ENCODE measurements around the gene ZBTB20.

Gene ZBTB20

DNA sequence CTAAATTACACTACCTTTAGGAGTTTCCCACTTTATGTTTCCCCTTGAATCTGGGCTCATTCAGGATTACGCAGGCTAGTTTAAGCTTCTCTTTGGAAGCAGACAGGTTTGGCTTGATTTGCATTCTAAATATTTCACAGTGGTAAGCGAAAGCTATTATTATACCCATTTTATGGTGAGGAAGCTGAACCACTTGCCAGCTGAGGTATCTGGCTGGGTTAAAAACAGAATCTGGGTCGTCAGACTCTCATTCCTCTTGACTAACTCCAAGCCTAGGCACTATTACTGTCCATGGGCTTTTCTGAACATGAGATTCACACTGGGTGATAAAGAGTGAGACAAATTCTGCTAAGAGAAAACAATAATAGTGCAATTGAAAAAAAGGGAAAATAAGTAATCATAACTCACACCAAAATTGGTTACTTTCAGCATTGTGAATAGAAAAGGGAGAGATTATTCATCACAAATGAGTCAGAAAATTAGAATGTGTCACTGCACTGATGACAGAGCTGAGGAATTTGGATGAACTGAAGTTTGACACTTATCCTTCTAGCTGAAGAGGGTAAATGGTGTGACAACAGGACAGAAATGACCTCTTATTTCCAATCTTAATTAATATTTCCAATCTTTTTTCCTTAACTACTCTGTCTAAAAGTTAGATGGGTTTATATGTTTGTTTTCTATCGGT is 642.0 kb downstream of the ZBTB20 start:
- DNase-seq = no peak

DNA sequence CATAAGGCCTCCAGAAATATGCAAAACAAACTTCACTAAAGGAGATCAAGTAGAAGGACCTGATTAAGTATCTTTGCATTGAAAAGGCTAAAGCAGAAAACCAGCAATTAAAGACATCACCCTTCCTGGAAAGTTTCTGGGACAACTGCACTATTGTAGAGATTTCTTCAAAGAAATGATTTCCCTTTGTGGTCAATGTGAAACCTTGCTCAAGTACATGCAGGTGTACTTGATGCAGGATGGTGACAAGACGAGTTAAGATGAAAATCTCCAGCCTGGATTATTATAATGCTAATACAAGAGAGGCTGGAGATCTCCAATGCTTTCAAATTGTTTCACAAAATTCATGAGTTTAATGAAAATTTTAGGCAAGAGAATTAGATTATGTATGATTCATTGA is 644.9 kb downstream of the ZBTB20 start:
- no peak for DNase-seq

DNA sequence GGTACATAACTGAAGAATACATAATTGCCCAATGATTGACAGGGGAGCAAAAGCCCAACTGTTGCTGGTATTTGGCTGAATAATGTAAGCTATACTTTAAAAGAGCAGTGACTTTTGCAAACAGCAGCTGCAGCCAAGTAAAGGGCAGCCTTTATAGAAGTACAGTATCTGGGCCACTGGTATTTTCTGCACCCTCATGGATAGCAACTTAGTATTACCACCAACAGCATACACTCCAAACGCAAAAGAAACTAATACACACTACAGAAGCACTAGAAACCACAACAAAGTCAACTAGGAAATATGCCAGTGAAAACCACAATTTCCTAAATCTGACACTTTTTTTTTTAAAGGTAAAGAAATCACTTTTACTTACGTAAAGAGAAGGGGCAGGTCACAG is 647.1 kb downstream of the ZBTB20 start:
- DNase-seq = no peak

DNA sequence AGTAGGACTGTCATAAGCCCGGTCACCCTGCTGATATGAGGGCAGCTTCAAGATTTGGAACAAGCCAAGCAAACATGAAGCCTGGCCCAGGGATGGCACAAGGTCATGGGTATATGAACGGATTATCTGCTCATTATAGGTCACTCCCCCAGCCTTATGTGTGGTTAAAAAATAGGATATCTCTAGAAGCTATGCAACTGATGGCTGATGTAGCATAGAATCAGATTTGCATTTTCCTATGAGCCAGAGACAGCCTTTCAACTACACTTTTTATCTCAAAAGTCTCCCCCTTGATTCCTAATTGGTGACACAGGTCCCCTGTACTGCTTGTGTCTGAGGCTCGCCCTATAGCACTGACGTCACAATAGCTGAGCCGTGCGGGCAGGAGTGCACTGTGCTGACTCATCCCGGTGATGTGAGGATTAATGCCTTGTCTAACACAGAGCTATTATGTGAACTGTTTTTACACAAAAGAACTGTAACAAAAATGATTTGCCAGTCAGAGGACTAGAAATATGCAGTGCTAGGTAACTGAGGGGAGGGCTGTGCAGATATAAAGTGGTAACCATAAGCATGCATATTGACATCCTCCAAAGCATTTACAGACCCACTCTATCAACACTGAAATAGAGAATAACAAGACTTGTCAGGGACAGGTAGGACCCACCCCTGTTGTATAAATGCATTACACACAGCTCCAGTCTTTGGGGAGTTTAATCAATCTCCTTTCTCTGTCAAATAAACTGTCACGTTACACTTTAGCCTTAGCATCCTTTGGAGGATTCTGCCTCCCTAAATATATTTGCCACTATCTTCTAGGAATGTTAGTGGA is 648.3 kb downstream of the ZBTB20 start:
- no peak for DNase-seq

DNA sequence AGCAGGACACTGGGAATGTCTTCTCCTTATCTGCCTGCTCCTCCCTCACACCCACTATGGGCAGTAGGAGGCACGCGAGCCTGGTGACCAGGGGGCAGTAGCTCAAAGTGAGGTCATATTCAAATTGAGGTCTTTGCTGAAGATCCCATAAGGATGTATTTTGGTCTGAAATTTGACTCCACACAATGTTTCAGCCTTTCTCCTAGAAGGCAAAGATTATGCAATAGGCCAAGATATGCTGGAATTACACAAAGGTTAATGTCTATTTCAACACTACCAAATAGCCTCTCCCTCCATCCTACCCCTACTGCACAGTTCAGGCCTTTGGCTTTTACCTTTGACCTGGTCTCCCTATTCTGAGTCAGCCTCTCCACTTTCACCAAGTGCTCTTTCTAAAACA is 650.2 kb downstream of the ZBTB20 start:
- no peak for DNase-seq

DNA sequence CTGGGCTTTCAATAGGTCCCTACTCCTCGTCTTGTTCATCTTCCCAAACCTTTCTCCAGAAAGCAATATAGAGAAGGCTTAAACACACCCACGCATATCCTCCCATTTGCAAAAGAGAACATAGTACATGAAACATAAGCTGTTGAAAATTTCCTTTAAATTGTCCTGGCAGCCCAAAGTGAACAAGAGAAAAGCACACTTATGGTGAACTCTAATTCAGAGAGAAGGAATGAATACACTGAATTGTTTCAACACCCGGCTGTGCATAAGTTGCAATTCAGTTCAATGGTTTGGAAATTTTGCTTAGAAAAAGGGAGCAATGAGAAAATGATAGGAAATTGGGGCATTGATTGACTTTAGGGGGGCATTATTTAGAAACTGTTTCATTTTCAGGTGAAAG is 650.6 kb downstream of the ZBTB20 start:
- no peak for DNase-seq

DNA sequence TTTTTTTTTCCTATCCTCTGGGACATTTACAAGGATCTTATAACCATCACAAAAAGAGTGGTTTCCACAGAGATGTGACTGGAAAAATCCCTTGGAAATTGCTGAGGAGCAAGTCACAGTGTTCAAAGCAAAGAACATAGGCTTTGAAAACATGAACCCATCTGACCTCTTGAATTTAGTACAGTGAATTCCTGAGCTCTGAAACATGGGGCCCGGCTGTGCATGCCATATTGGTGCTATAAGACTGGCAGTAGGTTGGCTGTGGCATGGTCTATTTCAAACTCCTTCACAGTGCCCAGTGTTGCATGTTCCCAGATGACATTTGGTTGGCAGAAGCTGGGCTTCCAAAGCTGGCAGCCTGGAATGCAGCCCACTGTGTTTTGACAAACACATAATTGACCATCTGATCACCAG is 651.1 kb downstream of the ZBTB20 start:
- DNase-seq = no peak

DNA sequence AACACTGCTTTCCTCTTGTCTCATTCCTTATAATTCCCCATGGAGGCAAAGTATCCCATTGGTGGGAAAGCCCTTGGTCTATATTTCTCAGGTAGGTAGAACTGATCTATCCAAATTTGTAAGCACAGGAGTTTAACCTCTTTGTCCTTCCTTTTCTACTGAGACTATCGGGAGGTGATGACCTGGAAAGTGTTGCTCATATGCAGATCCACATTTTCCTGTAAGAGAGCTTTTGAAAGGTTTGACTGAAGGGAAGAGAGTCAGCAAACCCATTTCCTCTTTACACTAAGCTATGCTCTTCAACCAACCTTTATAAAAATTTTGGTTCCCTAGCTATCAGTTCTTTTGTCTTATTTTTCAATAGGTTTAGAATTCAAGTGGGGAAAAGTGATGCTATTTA is 652.6 kb downstream of the ZBTB20 start:
- DNase-seq = no peak

DNA sequence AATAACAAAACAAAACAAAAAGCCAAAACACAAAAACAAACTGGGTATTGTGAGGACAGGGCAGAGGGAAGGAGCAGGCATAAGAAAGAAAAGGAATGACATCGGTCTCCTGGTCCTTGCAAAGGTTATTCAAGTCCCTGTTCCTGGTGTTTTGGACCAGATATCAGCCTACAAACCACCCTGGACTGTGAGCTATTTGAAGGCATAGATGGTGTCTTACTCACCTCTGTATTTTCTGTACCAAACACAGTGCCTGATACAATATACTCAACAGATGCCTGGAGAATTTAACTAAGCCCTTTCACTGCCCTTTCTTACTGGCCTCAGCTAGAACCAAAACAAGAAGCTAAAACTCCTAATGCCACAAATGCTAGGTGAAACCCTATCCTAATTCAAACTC is 656.3 kb downstream of the ZBTB20 start:
- no peak for DNase-seq

DNA sequence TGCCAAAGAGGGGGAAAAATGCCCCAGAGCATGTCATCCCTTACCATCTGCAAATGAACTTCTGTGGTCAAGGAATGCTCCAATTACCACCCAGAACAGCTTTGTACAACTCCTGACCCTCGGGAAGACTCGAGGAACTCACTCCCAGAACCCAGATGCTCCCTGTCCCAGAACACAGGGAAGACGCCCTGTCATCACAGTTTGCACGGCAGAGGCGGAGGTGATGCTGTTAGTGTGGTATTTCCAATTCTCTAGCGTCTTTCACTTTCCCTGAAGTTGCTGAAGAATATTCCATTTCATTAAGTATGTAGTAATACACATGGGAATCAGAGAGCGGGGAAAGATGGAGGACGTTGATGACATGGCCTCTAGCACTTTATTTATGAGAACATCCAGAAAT is 659.6 kb downstream of the ZBTB20 start:
- no peak for DNase-seq

DNA sequence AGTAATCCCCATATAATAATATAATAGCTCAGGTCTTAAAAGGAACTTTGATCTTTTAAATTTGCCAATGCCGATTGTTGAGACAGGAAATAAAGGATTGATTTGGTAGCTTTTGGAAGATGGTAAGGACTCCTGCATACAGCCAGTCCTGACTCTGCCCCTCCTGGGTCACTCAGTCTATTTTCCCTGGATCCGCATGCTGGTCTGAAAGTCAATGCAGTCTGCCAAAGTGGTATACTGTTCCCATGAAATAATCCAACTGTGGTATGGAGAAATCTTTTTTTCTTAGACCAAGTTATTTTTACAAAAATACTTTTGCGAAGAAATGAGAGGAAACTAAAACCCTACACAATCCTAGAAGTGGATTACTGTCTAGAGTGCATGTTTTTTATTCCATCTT is 662.2 kb downstream of the ZBTB20 start:
- DNase-seq = no peak

DNA sequence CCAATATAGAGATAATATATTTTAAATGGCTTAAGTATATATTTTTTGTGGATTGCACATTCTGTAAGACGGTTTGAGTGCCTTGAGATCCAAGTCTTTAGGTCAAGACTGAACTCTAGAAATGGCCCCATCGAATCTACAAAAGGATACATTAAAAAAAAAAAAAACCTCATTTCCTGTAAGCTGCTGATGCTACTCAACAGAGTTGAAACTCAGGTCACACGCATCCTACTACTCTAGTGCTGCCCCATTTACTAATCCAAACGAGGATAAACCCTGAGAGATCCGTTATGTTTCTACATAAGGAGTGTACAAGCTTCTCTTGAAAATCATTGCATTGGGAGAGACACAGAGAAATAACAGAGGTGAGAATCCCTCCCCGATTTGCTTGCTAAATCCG is 666.0 kb downstream of the ZBTB20 start:
- DNase-seq = no peak

DNA sequence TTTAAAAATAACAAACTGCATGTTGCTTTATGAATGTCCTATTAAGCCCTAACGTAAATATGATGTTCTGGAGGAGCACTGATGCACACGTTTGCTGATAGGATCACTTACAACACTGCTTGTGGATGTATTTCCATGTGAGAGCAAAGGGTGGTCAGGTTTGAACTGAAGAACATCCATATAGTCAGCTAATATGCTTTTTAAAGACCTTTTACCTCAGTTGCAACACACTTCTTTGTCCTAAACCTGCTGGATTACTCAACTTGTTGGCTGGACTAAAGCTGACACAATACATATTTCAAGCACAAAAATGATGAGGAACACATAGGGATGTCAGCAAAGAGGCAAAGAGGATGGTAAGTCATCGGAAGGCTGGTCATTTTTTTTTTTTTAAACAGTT is 666.6 kb downstream of the ZBTB20 start:
- DNase-seq = no peak

DNA sequence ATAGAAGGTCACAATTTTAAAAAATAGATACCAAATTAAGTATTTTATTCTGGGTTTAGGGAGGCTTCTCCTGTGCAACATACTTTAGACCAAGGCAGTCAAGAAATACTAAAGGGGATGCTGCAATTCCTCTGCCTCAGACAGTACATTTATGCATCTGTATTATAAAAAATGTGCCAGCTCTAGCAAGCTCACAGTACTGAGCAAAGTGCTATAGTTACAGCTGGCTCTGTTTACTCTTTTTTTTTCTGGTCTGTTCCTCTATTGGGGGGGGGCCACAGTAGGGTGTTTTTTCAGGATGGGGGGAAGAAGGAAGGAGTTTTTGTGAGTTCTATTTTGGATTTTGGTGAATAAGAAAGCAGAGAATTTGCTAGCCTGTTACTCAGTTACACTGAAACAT is 668.3 kb downstream of the ZBTB20 start:
- DNase-seq = no peak

DNA sequence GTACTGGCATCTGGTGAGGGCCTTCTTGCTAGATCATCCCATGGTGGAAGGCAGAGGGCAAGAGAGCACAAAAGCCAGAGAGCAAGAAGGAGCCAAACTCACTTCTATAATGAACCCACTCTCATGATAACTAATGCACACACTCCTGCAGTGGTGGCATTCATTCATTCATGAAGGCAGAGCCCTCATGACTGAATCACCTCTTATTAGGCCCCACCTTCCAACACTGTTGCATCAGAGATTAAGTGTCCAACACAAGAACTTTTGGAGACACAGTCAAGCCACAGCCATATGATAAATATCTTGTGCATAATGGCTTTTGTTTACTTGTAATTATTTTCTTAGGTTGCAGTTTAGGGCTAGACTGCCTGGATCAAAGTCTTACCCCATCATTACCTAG is 670.6 kb downstream of the ZBTB20 start:
- DNase-seq = no peak

DNA sequence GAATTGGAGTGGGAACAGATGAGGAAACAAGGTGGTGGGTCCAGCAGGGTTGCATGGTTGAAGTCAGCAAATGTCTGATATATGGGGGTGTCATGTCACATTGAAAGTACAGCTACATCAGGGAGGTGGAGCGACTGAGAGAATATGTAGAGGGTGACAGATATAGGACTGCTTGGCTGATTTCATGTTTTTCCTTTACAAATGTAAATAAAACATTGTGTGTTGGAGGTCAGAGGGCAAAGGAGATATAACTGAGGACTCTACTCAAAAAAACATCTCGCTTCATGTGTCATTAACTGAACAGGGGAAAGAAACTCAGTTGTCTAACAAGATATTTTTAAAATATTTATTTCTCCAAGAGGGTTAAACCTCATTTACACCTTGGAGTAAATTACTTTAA is 675.6 kb downstream of the ZBTB20 start:
- DNase-seq = no peak

DNA sequence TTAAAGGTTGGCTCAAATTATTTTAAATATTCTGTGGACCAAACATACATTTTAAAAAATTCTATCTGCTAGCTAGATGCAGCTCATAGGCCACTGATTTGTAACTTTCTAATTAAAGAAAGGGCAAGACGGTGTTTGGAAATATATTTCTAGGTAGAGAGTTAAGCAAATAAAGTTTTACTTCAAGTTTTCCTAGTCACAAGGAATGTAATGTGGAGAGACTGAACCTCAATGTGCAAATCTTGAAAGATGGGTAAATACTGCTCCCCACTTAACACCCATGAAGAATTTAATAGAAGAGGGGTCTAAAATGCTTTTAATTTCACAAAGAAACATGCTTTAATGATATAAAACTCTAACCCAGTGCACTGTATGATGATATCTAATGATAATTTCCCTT is 678.0 kb downstream of the ZBTB20 start:
- DNase-seq = no peak

DNA sequence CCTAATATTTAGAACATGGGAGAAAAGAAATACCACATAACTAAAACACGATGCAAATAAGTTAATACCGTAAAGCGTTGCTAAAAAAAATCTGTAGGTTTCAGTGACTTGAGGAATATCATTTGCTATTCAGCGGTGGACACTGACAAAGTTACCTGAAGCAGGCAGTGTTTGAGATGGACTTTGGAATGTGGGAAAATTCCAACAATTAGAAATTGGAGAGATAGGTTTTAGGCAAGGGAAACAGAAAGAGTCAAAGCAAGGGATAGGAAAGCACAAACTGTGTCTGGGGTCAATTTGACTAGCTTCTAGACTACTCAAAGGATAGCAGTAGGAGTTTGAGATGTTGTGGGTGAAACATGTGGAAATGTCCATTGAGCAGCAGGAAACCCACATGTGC is 680.3 kb downstream of the ZBTB20 start:
- no peak for DNase-seq

DNA sequence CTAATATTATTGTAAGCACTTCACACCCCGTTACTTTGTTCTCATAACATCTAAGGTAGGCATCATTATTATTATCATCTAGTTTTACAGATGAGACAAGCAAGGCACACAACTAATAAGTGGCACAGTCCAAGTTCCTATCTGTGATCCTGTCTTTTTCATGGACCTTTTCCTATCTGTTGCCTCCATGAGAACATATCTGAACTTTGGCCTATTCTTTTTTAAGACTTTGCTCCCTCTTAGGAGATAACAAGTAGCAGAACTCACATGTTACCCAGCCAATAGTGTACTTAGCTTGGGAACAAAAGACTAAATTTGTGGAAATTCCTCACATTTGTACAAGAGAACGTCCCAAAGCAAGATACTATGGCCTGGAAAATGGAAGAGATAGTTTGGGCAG is 680.8 kb downstream of the ZBTB20 start:
- no peak for DNase-seq

DNA sequence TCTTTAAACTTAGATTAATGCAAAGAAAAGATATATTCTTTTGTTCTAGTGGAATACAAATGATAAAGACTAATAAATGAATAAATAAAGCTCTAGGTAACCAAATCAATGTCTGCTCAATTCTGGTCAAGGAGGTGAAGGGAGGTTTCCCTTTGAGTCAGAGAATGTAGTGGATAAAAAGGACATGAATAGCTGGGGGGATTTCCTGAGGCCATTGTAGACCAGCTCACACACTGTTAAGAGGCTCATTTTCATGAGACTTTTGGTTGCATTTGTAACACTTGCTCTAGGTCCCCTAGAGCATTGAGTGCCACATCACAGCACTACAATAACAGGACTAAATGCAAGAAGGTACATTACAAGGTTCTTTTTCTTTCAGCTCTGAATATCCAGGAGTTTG is 682.5 kb downstream of the ZBTB20 start:
- DNase-seq = no peak

DNA sequence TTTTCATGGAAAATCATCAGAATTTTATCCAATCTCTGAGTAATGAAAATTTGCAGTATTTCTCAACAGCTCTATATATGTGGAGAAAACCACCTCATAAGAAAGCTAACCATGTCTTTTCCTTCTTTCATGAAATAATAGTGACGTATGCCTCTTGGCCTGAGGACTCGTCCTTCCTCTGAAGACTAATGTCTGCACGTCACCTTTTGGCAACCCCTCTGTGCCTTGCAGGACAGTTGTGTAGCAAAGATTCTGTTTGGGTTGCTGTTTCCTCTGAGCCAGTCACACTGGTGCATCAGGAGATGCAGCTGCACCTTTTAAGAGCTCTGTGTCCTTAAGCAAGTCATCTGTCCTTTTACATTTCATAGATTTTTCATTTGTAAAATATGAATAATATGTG is 684.3 kb downstream of the ZBTB20 start:
- no peak for DNase-seq

DNA sequence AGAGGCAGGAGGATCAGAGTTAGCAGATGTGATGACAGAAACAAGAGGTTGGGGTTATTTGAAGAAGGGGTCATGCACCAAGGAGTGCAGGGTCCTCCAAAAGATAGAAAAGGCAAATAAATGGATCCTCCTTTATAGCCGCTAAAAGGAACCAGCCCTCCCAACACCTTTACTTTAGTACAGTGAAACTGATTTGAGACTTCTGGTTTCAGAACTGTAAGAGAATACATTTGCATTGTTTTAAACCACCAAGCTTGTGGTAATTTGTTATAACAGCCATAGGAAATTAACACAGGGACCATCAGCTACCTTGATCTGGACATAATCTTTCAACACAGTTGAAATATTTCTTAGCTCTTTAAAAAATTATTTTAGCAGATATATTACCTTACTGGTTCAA is 686.6 kb downstream of the ZBTB20 start:
- DNase-seq = no peak

DNA sequence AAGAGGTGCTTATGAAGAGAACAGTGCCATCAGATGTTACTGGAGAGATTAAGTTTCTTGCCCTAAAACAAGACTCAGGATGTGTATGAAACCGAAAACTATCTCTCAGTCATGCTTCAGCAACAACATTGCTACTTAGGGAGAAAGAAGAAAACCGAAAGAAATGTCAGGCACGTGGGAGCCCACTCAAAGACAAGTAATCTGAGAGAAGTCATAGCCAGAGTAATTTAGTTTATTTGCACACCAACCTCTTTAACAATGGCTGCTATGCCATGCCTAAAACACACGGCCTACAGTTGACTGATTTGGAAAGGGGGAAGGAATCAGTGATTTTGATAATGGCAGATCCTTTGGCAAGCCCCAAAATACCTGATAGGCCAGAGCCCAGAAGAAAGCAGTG is 690.3 kb downstream of the ZBTB20 start:
- no peak for DNase-seq

DNA sequence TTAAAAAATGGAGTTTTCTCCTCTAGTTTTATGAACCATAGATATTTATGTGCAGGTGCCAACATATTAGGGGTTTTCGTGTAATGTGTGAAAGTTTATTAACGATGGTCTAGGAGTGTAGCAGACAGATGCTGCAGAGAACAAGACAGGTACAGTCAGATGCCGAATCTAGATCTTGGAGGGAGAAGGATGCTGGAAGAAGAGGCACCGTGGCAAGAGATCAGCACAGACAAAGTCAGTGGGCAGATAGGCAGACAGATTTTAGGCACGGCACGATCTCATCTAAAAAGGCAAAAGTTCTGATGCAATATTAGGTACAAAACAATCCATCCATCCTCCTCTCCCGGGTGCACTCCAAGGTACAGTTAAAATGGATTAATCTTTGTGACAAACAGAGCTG is 691.7 kb downstream of the ZBTB20 start:
- DNase-seq = no peak
